K562 (cell line): ENCODE measurements around the gene KCNMB2.

Experiments
- CBX2 ChIP-seq: fragments of 200-600 bp; sonication (generic); IDR thresholded peaks from one replicate; pipeline ENCODE4 v1.6.1; 2012; ENCODE audit warnings: mild to moderate bottlenecking, low read length, inconsistent platforms; ENCODE audit not compliant: insufficient read depth, poor library complexity, severe bottlenecking
- CBX5 ChIP-seq: IDR thresholded peaks from 2 replicates; pipeline ENCODE4 v1.6.1; 2014; ENCODE audit warnings: low read depth, borderline replicate concordance
- HMG20B ChIP-seq: fragments of 250-450 bp; sonication (Bioruptor Pico); IDR thresholded peaks from 2 replicates; pipeline ENCODE4 v1.5.0; 2021; ENCODE audit warnings: mild to moderate bottlenecking
- KLF1 ChIP-seq: fragments of 450-650 bp; IDR thresholded peaks from 2 replicates; pipeline ENCODE4 v1.6.1; 2016; ENCODE audit warnings: missing genetic modification characterization, missing compliant biosample characterization
- NFYB ChIP-seq: IDR thresholded peaks from 2 replicates; pipeline ENCODE4 v1.6.1; 2011; ENCODE audit warnings: mild to moderate bottlenecking, moderate library complexity; ENCODE audit not compliant: insufficient read length; ENCODE audit errors: extremely low read depth
- ZNF263 ChIP-seq: sonication (generic); formaldehyde crosslinking; IDR thresholded peaks from 2 replicates; pipeline ENCODE4 v1.8.0; 2022; ENCODE audit warnings: mild to moderate bottlenecking, missing genetic modification reagents, borderline replicate concordance
- TF ChIP-seq, protein P1 (sequence below), 3 experiments: IDR thresholded peaks in 2 of 3; conservative IDR thresholded peaks in 1 of 3; 2 replicates each; pipeline ENCODE4 v1.5.1; 2011 to 2012; ENCODE audit warnings: low read length in 3 of 3, mild to moderate bottlenecking in 3 of 3, control low read depth in 2 of 3, improper control_type of control experiment in 1 of 3, inconsistent platforms in 1 of 3, low read depth in 1 of 3, mixed read lengths in 1 of 3, moderate library complexity in 1 of 3; ENCODE audit not compliant: insufficient read depth in 2 of 3

DNA sequence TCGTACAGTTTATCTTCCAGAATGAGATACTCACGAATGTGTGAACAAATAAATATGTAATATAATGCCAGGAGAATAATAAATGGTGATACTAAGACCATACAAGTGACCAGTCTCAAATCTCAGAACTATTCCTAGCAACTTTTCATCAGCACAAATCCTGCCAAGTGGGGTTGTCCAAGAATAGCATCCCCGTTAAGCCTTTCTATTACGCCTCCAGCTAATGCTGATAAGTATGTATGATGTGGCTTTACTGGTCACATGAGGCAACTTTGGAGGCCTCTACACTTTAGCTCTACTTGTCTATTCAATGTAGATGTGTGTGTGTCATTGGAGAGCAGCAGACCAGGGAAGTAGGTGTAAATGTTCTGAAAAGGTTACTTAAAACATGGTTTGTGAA lies 129.5 kb downstream of the KCNMB2 start:
- TF ChIP-seq CBX5: no peak
- TF ChIP-seq NFYB: no peak
- no peak for TF ChIP-seq CBX2
- TF ChIP-seq ZNF263 (CRISPR knock-in tag): no peak
- TF ChIP-seq, protein P1, sequence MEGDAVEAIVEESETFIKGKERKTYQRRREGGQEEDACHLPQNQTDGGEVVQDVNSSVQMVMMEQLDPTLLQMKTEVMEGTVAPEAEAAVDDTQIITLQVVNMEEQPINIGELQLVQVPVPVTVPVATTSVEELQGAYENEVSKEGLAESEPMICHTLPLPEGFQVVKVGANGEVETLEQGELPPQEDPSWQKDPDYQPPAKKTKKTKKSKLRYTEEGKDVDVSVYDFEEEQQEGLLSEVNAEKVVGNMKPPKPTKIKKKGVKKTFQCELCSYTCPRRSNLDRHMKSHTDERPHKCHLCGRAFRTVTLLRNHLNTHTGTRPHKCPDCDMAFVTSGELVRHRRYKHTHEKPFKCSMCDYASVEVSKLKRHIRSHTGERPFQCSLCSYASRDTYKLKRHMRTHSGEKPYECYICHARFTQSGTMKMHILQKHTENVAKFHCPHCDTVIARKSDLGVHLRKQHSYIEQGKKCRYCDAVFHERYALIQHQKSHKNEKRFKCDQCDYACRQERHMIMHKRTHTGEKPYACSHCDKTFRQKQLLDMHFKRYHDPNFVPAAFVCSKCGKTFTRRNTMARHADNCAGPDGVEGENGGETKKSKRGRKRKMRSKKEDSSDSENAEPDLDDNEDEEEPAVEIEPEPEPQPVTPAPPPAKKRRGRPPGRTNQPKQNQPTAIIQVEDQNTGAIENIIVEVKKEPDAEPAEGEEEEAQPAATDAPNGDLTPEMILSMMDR (IDR thresholded peaks at IDR 0.05 in 2 of 3, conservative IDR thresholded peaks at IDR 0.05 in 1 of 3; ENCODE audit: insufficient read depth in 2 of 3, low read depth in 1 of 3, low read length in 3 of 3): no peak
- TF ChIP-seq KLF1: no peak
- no peak for TF ChIP-seq HMG20B (CRISPR knock-in tag)
